Stimulated activated CD8-positive, alpha-beta memory T cell treated with anti-CD3 and anti-CD28 coated beads, Interleukin-15, amount 100 ng/mL, for 4 hours (primary cell): ENCODE data around the gene ANKFY1.
"Not testable (repeated sequence)": the region's sequence is repeated elsewhere in the genome, so short reads cannot be mapped to it uniquely, and the experiment has no call there.

Source experiments
- DNase-seq, 2 donors: peaks; one replicate each; pipeline ENCODE4 v3.0.0-alpha.2; 2020; ENCODE audit warnings: low read depth in 2 of 2

Gene ANKFY1

DNA sequence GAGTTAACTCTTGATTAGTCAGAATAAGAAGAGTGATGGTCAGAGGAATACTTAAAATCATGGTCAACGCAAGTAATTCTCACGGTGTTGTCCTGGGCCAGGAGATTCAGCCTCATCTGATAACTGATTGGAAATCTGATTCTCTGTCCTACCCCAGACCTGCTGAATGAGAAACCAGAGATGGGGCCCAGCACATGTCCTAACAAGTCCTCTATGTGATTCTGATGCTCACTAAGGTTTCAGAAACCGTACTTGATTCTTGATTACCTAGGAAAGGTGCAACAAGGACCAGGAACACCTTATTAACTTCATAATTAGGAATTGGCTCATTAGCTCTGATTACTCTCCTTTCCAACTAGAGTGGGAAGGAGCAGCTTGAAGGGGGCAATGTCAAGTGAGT, 44.5 kb downstream of the ANKFY1 start:
- DNase-seq = no peak

DNA sequence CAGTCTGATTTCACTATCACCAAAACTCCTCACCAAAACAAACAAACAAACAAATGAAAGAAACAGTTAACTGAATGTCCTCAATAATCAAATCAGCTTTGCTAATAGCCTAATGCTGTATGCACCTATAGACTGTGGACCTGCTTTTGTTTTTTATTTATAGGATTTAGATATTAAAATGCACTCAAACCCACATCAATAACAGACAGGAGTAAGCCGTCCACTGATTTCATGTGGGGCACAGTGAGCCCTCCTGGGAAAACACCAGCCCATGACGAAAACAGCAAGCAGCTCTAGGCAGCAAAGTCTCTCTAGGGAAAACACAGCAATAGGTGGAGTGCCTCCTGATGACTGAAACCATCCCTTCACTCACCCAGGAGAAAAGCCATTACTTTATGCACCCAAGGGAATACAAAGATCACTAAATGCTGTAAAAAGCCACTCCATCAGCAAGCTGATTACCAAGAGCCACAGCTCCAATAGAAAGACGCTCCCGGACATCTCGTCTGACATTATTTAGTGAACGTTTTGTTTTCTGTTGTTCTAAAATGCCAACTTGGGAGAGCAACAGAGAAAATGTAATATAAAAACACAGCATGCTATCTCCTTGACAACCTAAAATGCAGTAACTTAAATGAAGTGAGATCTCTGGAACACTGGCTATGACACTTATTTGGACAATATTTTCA, 47.8 kb downstream of the ANKFY1 start:
- no peak for DNase-seq

DNA sequence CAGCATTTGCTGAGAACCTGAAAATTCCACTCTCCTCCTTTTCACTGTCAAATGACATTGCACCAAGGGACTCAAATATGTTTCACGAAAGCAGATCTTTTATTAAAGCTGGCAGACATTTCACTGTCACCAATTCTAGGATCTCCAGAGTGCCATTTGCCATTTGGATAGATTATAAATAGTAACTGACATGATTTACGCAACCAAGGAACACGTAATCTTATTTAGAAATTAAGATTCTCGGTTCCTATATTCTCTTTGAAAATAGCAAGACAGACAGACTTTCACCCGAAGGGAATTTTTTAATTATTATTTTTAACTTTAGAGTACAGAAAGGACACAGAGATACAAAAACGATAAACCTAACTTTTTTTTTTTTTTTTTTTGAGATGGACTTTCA, 49.6 kb downstream of the ANKFY1 start:
- DNase-seq = no peak

DNA sequence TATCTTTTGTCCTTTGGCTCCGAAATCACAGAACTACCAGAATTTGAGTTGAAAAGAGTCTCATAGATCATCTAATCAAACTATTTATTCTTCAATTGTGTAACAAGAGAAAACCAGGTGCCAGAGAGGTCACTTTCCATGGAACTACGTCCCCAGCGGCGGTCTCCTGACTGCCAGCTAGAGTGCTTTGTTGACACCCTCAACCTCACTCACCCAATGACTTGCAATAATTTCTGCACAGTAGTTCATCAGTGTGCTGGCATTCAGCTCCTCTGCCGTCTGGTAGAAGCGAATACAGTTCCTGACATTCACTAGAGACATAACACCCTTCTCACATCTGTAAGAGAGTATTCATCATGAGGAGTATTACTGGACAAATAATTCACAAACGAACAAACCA, 54.2 kb downstream of the ANKFY1 start:
- no peak for DNase-seq

DNA sequence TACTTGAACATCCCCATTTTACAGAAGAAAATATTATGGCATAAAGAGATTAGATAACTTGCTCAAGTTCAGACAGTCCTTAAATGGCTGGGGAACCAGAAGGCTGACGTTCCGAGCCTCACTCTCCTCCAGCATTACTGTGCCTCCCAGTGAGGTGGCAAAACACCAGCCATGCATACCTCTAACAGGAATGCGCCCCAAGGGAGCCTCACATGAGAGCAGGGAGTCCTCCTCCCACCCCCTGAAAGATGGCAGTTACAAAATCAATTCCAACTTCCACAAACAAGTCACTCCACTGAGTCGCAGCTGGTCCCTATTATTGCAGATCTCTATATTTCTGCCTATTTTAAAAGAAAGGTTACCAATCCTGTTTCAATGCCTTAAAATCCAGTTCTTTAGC, 55.5 kb downstream of the ANKFY1 start:
- no peak for DNase-seq

DNA sequence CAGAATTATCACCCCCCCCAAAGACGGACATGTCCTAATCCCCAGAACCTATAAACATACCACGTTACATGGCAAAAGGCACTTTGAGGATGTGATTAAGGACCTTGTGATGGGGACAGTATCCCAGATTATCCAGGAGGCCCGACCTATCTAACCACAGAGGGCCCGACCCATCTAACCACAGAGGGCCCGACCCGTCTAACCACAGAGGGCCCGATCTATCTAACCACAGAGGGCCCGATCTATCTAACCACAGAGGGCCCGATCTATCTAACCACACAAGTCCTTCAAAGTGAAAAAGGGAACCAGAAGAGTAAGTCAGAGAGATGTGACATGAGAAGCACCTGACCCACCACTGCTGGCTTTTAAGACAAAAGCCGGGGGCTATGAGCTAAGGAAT, 56.8 kb downstream of the ANKFY1 start:
- no peak for DNase-seq

DNA sequence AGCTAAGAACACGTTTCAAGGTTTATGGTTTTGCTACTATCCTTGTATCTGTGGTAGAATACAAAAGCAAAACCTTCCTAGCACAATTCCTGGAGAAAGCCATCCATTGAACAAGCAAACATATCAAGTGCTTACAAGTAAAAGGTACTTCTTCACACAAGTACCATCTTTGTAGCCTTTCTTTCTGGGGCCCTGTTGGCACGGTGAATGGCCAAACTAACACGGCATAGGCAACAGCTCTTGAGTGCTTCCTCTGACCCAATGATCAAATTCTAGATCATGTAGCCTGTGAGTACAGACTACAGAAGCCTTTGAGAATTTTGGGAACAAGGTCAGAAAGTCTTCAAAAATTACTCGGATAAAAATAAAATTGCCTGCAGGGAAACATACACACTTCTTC, 57.9 kb downstream of the ANKFY1 start:
- no peak for DNase-seq

DNA sequence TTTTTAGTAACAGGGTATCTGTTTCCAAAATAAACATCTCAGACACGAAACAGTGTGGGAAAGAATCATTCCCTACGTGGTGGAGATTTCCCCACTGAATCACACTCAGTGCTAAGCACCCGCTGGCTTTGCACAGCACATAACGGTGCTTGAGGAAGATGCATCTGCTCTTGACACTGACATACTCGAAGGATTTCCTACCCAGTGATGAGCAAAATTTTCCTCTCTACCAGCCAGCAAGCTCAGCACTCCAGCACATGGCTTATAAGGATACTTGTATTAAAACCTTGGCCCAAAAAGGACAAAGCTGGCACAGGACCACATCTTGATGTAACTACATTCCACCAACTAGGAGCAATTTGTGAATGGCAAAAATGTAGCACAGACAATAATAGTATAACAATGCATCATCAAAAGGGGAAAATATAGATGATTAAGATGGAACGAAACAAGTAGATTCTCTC, 59.0 kb downstream of the ANKFY1 start:
- DNase-seq = no peak

DNA sequence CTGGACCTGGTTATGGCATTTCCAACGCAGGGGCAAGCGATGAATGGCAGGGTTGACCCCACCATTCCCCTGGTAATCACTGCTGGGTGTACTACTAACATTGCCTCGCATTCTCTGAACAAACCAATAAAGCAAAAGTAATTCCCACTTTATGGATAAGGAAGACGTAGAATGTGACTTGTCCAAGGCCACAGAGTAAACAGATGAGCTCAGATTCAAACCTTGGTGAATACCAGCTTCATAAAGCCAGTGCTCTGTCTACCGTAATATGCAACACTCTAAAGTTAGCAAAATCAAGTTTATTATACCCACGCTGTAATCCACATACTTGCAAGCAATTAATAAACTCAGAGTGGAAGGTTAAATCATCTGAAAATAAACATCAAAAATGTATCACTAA, 59.6 kb downstream of the ANKFY1 start:
- DNase-seq = no peak

DNA sequence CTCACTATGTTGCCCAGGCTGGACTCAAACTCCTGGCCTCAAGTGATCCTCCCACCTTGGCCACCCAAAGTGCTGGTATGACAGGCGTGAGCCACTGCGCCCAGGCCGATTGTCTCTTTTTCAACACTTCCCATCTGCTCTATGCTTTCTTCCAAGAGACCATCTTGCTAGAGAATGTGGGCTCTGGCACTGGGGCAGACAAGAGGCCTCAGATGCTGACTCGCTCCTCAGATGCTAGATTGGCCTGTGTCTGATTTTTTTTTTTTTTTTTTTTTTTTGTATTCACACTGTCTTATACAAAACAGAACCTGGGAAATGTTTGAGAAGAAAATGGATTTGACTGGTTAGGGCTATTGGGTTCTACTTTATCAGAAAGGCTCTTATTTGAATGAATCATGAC, 62.6 kb downstream of the ANKFY1 start:
- DNase-seq = no peak

DNA sequence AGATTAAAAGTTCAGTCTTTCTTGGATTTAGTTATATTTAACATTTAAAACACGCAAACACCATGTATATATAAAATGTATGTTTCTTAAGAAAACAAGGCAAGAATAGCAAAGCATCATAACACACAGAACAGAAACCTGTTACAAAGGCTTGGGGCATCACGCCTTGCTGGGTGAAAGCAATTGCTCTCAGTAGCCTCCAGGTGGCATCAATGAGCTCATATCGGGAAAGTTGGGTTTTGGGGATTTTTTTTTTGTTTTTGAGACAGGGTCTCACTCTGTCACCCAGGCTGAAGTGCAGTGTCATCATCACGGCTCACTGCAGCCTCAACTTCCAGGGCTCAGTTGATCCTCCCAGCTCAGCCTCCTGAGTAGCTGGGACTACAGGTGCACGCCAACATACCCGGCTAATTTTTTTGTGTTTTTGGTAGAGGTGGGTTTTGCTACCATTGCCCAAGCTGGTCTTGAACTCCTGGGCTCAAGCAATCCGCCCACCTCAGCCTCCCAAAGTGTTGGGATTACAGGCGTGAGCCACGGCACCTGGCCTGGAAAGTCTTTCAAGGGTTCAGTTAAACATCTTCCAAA, 63.9 kb downstream of the ANKFY1 start:
- no peak for DNase-seq

DNA sequence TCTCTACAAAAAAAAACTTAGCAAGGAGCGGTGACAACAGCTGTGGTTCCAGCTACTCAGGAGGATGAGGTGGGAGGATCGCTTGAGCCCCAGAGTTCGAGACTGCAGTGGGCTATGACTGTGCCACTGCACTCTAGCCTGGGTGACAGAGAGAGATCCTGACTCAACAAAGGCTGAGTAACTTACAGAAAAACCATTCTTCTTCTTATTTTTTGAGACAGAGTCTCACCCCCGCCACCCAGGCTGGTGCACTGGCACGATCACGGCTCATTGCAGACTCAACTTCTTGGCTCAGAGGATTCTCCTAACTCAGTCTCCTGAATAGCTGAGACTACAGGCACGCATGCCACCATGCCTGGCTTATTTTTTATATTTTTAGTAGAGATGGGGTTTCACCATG, 64.8 kb downstream of the ANKFY1 start:
- DNase-seq = no peak

DNA sequence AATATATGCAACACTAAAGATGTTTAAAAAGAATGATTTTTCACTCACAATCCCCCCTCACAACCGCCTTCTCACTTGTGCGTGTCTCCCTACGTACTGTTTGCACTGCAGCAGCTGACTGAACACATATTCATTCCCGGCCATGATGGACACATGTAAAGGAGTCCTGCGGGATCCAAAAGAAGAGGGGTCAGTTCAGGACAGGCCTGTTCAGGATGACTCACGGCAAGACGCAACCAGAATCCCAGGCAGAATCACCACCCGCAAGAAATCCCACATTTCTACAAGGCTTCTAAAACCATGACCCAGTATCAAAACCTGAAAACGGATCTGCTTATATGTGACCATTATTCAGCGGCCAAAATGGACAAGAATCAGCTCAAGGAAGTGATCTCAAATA, 68.5 kb downstream of the ANKFY1 start:
- DNase-seq = no peak

DNA sequence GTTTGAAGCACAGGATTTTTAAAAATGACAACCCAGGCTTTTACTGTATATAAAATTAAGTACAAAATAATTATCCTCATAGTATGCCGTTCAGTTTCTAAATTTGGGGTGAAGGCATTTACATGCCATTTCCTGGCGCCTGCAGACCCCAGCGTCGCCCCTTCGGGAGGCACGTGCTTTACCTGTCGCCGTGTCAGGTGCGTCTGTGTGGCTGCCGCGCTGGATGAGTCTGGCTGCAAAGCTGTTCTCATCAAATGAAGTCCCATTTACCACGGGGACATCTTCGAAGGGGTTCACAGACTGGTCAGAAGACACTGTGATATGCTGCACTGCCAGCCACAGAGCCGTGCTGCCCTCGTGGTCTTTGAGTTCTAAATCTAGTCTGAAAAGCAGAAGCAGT, 69.0 kb downstream of the ANKFY1 start:
- DNase-seq = no peak

DNA sequence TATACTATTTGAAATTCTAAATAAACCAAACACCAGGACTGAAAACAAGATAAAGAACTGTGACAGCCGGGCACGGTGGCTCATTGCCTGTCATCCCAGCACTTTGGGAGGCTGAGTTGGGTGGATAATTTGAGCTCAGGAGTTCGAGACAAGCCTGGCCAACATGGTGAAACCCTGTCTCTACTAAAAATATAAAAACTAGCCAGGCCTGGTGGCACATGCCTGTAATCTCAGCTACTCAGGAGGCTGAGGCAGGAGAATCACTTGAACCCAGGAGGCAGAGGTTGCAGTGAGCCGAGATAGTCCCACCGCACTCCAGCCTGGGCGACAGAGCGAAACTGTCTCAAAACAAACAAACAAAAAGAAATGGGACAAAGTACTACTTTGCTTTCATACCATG, 73.0 kb downstream of the ANKFY1 start:
- DNase-seq = not testable (repeated sequence)

DNA sequence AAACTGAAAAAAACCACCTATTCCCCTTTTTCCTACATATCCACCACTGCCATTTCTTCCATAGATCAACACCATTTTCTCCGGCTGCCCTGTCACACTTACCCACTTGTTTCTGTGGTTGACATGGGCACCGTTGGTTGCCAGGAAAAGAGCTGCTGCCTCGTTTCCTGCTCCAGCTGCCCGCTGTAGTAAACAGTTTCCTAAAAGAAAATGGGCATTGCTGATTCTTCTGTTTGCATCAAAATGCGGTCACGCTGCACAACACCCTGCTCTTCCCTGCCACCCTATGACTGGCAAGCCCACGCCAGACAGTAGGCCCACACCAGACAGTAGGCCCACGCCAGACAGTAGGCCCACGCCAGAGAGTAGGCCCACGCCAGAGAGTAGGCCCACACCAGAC, 74.5 kb downstream of the ANKFY1 start:
- no peak for DNase-seq

DNA sequence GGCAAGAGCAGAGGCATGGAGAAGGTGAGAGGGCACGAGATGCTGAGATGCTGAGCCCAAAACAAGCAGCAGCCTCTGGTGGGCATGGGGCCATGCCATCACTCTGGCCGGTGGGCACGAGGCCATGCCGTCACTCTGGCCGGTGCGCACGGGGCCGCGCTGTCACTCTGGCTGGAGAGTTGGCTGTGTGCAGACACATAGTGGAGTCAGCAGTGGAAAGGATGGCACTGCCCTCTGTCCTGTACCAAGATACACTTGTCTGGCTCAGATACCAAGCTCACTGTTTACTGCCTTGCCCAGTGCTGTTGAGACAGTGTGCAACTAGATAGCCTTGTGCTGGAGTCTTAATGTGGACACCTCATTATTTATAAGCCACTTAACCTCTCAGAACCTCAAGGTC, 75.7 kb downstream of the ANKFY1 start:
- no peak for DNase-seq

DNA sequence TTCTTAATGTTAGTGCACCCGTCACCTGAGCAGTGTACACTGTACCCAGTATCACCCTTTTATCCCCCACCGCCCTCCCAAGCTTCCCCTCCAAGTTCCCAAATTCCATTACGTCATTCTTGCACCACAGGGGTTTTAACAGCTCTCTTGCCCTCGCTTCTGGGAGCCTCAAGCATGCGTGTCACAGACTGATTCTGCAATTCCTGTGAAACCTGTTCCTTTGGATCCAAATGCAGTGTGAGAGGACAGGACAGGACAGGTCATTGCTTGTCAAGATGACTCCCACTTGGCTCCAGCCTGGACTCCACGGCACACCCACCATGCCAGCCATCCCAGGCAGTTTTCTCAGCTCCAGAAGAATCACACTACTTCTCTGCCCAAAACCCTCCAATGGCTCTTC, 76.7 kb downstream of the ANKFY1 start:
- DNase-seq = no peak

DNA sequence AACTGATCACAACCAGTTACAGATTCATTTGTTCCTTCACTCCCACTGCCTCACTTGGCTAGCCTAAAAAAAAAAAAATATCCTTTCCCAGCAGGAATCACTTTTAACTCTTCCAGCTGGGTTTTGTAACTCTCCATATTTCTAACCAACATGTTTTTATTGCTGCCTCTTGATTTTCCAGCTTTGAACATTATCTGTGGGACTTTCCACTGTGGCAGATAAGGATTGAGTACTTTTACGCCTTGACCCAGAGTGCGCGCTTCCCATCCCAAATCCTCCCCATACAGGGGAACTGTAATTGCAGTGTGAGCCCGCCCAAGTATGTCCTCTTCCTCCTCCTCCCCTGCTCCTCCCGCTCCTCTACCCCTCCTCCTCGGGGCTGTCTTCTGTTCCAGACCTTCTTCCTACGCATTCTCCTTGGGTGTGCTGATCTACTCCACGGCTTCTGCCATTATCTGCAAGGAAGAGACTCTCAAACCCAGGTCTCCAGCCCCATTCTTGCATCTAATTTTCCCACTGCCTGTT, 77.4 kb downstream of the ANKFY1 start:
- DNase-seq = no peak

DNA sequence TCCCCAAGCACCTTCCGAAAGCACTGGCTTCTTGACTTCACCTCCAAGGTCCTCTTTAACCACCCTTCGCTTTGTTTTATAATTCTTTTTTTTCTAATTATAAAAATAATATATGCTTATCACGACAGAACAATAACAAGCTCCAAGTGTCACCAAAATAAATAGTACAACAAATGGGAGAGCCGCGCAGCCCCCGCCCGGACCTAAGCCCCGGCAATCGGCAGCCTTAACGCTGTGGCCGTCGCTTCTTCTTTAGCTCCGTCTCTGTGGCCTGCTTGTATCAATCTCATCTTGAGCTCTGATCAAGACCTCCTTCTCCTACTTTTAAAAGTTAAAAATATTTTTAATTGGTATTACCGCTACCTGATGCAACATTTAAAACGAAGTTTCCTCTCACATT, 78.1 kb downstream of the ANKFY1 start:
- DNase-seq = no peak

DNA sequence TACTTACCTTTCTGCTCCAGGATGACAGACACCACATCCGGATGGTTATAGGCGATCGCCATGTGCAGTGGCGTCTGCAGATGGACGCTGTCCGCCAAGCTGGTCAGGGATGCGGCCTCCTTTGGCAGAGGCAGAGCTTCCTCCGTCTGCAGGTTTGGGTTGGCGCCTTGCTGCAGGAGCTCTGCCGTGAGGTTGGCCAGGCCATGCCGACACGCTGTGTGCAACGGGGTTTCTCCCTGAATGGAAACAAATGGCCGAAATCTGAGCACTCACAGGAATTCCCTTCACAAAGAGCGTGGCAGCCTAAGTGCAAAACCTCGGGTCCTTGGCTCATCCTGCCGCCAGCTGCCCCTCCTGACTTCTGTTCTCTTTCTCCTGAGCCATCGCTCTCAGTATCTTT, 79.0 kb downstream of the ANKFY1 start:
- no peak for DNase-seq

DNA sequence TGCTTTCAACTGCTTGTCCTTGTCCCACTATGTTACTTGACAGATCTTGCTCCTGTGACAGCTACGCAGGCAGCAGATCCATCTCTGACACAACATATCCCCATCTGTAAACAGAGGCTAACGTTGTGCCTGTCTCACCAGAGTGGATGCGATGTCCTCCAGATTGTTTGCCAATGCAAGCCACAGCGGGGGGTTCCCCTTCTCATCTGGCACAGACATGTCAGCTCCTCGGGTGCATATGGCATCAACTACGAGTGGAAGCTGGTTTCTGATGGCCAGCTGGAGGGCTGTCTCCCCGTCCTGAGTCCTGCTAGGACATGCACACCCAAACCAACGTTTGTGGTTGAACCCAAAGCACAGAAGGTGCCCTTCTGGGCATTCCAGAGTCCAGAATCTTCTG, 81.7 kb downstream of the ANKFY1 start:
- no peak for DNase-seq

DNA sequence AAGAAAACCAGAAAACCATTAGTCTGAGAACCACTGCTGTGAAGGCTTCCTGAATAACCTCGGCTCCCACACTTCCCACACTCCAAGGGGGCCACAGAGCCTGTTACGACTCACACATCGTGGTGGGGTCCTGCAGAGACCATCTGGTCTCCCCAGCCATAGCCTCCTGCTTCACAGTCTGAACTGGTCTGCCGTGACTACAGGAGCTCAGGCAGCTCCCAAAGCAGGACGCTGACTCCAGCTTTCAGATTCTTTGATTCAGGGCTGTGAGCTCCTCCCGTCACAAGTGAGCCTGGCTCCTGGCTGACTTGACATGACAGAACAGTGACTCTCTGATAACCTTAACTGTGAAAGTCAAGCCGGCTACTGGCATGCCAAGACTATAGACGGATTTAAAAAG, 83.0 kb downstream of the ANKFY1 start:
- no peak for DNase-seq

DNA sequence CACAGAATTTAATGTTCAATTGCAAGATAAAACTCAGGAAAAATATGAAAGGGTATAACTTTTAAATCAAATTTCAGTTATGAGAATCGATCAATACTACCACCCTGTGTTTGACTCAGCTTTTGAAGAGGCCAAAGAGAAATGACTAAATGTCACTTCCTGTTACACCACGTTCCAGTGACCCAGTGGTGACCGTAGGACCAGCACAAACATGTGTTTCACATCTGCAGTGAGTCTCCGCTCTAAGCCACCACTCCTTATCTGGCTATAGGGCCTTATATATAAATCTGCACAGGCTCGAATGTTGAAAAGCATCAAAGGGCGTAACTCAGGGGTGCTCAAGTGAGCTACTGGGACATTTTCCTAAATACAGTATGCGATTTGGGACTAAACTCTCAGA, 84.7 kb downstream of the ANKFY1 start:
- DNase-seq = no peak
